HG03575 (cell line): ENCODE measurements around the gene CCP110.

ENCODE experiments used
- ATAC-seq: cut with Tn5 transposase; IDR thresholded peaks from one replicate; pipeline ENCODE4 v1.9.1; 2021; ENCODE audit not compliant: unreplicated experiment, insufficient number of reproducible peaks, low FRiP score; ENCODE audit errors: extremely low read depth

The CCP110 gene

GRCh38 chr16:19505600-19506303 lies 18.0 kb upstream of the CCP110 start:
- no peak for ATAC-seq

GRCh38 chr16:19506965-19507364 lies 16.8 kb upstream of the CCP110 start:
- ATAC-seq: no peak

- no peak for ATAC-seq
These were observed 15.9 kb upstream of the CCP110 start for GRCh38 chr16:19507867-19508266.

GRCh38 chr16:19512297-19512696 lies 11.4 kb upstream of the CCP110 start:
- no peak for ATAC-seq

- ATAC-seq: no peak
These were observed 10.2 kb upstream of the CCP110 start for GRCh38 chr16:19513377-19514053.

GRCh38 chr16:19515757-19516156 lies 8.0 kb upstream of the CCP110 start:
- ATAC-seq: no peak

GRCh38 chr16:19517424-19518089 lies 6.2 kb upstream of the CCP110 start:
- ATAC-seq: no peak

GRCh38 chr16:19518388-19518787 lies 5.4 kb upstream of the CCP110 start:
- ATAC-seq: no peak

GRCh38 chr16:19520861-19521331 lies 2.8 kb upstream of the CCP110 start:
- no peak for ATAC-seq

GRCh38 chr16:19521471-19522396 lies 2.0 kb upstream of the CCP110 start, which contains the start of gene GDE1:
TSS of gene GDE1 (minus strand) at chr16:19522098. CDS start at chr16:19521964, 134 bp downstream.
- ATAC-seq: peak; percentile 45

GRCh38 chr16:19522397-19522732 lies 1.4 kb upstream of the CCP110 start:
- no peak for ATAC-seq

- no peak for ATAC-seq
These were observed 982 bp upstream of the CCP110 start for GRCh38 chr16:19522760-19523159.

GRCh38 chr16:19523184-19523558 lies 571 bp upstream of the CCP110 start:
- no peak for ATAC-seq

GRCh38 chr16:19524356-19524615 lies 544 bp downstream of the CCP110 start:
- no peak for ATAC-seq

- no peak for ATAC-seq
These were observed 1.1 kb downstream of the CCP110 start for GRCh38 chr16:19524616-19525384.

- ATAC-seq: no peak
These were observed 1.6 kb downstream of the CCP110 start for GRCh38 chr16:19525385-19525723.

GRCh38 chr16:19527161-19527560 lies 3.4 kb downstream of the CCP110 start:
- no peak for ATAC-seq

- ATAC-seq: no peak
These were observed 4.9 kb downstream of the CCP110 start for GRCh38 chr16:19528666-19529065.

GRCh38 chr16:19532601-19533000 lies 8.9 kb downstream of the CCP110 start:
- ATAC-seq: no peak
